AG04449 (cell line): Measurements from ENCODE around the gene KIAA2012.

Experiments
- CTCF ChIA-PET: fragments of 350-600 bp; formaldehyde crosslinking; extraction: SDS; loops from one replicate; lab custom pipeline; 2021; ENCODE audit warnings: antibody characterized with exemption; lab: Yijun Ruan, JAX
- POLR2A ChIA-PET: fragments of 400-600, 350-600 bp; formaldehyde crosslinking; extraction: SDS; loops from one replicate; lab custom pipeline; 2020; ENCODE audit warnings: antibody characterized with exemption, inconsistent platforms; lab: Yijun Ruan, JAX
- DNase-seq: peaks from one replicate; pipeline ENCODE4 v3.0.0-alpha.2; 2010; ENCODE audit warnings: low read depth, low spot score
- H3K4me3 ChIP-seq: 2 replicates; pipeline ENCODE4 v1.5.1; 2011; ENCODE audit warnings: low read depth, mild to moderate bottlenecking, control low read depth, low read length
- TF ChIP-seq, protein P1 (sequence below): IDR thresholded peaks from one replicate; pipeline ENCODE4 v1.5.1; 2011; ENCODE audit warnings: mild to moderate bottlenecking, moderate library complexity, low read length, control low read depth, inconsistent platforms; ENCODE audit not compliant: insufficient read depth; ENCODE audit errors: missing control alignments

KIAA2012 gene

GRCh38 chr2:202079310-202079709, 6.3 kb downstream of the KIAA2012 start:
- TF ChIP-seq, protein P1, sequence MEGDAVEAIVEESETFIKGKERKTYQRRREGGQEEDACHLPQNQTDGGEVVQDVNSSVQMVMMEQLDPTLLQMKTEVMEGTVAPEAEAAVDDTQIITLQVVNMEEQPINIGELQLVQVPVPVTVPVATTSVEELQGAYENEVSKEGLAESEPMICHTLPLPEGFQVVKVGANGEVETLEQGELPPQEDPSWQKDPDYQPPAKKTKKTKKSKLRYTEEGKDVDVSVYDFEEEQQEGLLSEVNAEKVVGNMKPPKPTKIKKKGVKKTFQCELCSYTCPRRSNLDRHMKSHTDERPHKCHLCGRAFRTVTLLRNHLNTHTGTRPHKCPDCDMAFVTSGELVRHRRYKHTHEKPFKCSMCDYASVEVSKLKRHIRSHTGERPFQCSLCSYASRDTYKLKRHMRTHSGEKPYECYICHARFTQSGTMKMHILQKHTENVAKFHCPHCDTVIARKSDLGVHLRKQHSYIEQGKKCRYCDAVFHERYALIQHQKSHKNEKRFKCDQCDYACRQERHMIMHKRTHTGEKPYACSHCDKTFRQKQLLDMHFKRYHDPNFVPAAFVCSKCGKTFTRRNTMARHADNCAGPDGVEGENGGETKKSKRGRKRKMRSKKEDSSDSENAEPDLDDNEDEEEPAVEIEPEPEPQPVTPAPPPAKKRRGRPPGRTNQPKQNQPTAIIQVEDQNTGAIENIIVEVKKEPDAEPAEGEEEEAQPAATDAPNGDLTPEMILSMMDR = no peak
- CTCF ChIA-PET = interaction anchor here (1.5 kb wide), 1 partner anchor 220 kb away, joined by 3 read pairs; no protein-coding TSS in a partner anchor
- POLR2A ChIA-PET = no interaction called here
- no peak for DNase-seq
- no peak overlapping the region for H3K4me3 ChIP-seq

- DNase-seq = no peak
- no peak overlapping the region for H3K4me3 ChIP-seq
- TF ChIP-seq, protein P1 = no peak
- POLR2A ChIA-PET = no interaction called here
- CTCF ChIA-PET = interaction anchor here (0.7 kb wide), 1 partner anchor 8 kb away, joined by 3 read pairs; no protein-coding TSS in a partner anchor
Measured at GRCh38 chr2:202084265-202084664, 11.2 kb downstream of the KIAA2012 start.

DNA sequence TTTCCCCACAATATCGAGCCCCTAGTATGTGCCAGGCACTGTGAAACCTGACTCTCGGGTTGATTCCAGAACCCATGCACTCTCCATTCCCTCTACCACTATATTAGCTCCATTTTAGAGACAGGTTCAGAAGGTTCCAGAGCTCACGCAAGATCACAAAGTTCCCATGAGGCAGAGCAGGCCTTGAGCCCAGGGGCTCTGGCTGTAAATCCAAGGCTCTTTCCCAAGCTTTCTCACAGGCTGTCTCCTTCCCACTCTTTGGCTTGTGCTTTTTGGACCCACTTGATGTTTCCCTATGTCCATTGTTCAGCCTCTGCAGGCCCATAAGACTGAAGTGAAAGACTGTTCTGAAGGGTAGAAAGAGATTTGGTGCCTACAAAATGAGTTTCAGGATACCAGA, 15.7 kb downstream of the KIAA2012 start:
- CTCF ChIA-PET = interaction anchor here (0.9 to 4.3 kb wide), 2 partner anchors 15 to 82 kb away, joined by 3 to 16 read pairs; no protein-coding TSS in a partner anchor
- TF ChIP-seq, protein P1 = no peak
- POLR2A ChIA-PET = no interaction called here
- no peak overlapping the region for H3K4me3 ChIP-seq
- DNase-seq = no peak

DNA sequence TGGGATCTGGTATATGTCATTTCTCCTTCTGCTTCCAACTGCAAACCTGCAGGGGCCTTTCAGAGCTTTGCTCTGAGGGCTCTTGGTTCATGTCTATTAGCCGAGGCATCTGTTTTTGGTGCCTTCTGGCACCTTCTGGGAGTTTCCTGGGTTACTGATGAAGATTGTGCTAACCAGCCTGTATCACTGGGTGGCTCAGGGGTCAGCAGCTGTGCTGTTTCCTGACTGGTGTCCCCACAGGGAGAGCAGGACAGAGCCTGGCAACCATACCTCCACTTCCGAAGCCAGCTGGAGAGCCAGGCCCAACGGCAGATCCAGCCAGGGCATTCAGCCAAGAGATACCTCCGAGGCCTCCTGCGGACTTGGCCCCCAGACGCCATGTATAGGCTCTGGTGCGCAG, 17.5 kb downstream of the KIAA2012 start:
- no peak overlapping the region for H3K4me3 ChIP-seq
- POLR2A ChIA-PET = no interaction called here
- DNase-seq = no peak
- CTCF ChIA-PET = interaction anchor here (4.3 kb wide), 1 partner anchor 13 kb away, joined by 16 read pairs; no protein-coding TSS in a partner anchor
- TF ChIP-seq, protein P1 = no peak

GRCh38 chr2:202091476-202091875, 18.4 kb downstream of the KIAA2012 start:
- H3K4me3 ChIP-seq = no peak overlapping the region
- ChIA-PET CTCF (no interaction called here), POLR2A (no interaction called here)
- TF ChIP-seq, protein P1 = no peak
- DNase-seq = no peak

- ChIA-PET POLR2A (no interaction called here), CTCF (interaction anchor here (0.7 to 2.1 kb wide), 4 partner anchors 8 to 298 kb away, joined by 3 to 8 read pairs (median 5); no protein-coding TSS in a partner anchor)
- DNase-seq = no peak
- no peak overlapping the region for H3K4me3 ChIP-seq
- TF ChIP-seq, protein P1 = no peak
Measured at GRCh38 chr2:202094426-202094986, 21.5 kb downstream of the KIAA2012 start.
